Non-pigmented ciliary epithelial cell (primary cell): ENCODE data around the gene PIAS2.
"Not testable (repeated sequence)": the region's sequence is repeated elsewhere in the genome, so short reads cannot be mapped to it uniquely, and the experiment has no call there.

Experiments used
- DNase-seq: peaks from one replicate; pipeline ENCODE4 v3.0.0-alpha.2; 2010; ENCODE audit warnings: low read depth

PIAS2 gene

GRCh38 chr18:46899274-46899948 is 17.9 kb downstream of the PIAS2 start:
- DNase-seq: no peak

DNA sequence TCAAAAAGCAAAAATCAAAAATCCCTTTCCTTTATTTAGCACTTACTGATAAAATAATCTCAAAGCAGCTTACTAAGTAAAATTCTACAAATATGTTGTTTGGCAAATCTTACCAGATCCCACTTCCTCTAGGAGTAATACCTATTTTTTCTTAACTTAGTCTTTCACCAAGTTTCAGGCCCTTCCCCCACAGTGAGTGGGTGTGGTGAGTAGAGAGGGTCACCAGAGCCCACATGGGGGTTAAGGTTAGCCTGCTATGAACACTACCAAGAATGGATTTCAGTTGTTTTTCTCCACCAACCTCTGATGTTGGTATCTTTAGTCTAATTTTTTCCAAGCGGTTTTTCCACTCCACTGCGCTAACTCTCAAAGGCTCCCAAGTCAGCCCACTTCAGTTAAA is 23.2 kb downstream of the PIAS2 start:
- DNase-seq: no peak

- no peak for DNase-seq
Measured at GRCh38 chr18:46893360-46893759, 23.9 kb downstream of the PIAS2 start.

DNA sequence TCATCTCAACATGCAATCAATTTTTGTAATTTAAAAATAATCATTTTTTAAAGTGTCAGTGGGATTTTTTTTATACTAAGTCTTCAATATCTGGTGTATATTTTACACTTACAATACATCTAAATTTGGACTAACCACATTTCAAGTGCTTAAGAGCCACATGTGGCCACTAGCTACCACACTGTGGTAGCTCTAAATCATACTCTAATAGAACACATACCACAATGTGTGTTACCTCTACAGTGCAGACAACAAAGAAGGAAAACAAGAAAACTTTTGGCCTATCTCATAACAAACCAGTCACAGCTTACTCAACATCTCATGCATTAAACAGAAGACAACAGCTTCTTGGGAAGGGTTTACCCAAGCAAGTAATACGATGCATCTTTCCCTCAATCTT is 24.5 kb downstream of the PIAS2 start:
- DNase-seq: no peak

- DNase-seq: no peak
Measured at GRCh38 chr18:46891742-46892214, 25.5 kb downstream of the PIAS2 start.

DNA sequence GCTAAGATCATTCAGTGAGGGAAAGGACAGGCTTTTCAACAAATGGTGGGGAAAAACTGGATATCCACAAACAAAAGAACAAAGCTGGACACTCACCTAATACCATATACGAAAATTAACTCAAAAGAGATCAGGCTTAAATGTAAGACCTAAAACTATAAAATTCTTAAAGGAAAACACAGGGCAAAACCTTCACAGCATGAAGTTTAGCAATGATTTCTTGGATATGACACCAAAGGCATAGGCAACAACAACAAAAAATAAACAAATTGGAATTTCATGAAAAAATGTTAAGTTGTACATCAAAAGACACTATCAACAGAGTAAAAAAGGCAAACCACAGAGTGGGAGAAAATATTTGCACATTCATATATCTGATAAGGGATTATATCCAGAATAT is 28.3 kb downstream of the PIAS2 start:
- no peak for DNase-seq

GRCh38 chr18:46886893-46887292 is 30.4 kb downstream of the PIAS2 start:
- DNase-seq: no peak

DNA sequence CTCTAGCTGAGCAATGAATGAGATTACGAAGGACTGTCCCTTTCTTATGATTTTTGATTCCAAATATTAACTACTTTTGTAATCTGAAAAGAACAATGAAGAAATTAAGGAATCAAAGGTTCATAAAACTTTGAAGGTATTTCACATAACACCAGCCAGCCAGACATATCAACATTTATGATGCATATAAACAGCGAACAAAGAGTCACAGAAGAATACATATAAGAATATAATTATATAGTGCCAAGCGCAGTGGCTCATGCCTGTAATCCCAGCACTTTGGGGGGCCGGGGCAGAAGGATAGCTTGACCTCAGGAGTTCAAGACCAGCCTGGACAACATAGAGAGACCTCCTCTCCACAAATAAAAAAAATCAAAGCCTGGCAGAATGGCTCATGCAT is 34.1 kb downstream of the PIAS2 start:
- DNase-seq: no peak

GRCh38 chr18:46877329-46877987 is 39.8 kb downstream of the PIAS2 start:
- no peak for DNase-seq

- no peak for DNase-seq
Measured at GRCh38 chr18:46868169-46868921, 49.0 kb downstream of the PIAS2 start.

DNA sequence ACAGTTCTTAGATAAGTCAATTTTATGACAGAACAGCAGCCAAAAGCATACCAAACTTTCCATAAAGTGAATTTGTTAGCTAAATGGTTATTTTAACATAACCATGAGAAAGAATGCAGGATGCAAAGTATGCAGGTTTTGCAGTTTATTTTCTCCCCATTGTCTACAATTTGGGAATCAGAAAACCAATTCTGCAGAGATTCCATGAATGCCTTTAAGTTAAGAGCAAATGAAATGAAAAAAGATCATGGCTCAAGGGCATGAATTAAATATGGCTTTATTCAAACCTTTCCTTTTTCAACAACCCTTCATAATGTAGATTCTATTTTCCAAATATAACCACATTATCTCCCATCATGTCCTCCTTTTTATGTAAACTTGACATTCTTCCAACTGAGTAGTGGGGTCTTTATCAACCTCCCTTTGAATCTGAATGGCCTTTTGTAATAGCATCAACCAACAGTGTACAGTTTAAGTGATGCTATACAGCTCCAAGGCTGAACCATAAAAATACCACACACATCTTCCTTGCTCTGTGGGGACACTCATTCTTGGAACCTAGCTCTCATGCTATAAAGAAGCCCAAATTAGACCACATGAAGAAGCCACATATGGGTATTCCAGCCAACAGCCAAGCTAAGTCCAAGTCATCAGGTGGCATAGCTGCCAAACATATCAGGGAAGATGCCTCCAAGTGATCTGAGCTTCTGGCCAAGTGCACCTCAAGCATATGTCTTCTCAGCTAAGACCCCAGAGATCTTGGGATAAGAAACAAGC is 49.8 kb downstream of the PIAS2 start:
- no peak for DNase-seq

GRCh38 chr18:46866523-46866922 is 50.8 kb downstream of the PIAS2 start:
- DNase-seq: no peak

DNA sequence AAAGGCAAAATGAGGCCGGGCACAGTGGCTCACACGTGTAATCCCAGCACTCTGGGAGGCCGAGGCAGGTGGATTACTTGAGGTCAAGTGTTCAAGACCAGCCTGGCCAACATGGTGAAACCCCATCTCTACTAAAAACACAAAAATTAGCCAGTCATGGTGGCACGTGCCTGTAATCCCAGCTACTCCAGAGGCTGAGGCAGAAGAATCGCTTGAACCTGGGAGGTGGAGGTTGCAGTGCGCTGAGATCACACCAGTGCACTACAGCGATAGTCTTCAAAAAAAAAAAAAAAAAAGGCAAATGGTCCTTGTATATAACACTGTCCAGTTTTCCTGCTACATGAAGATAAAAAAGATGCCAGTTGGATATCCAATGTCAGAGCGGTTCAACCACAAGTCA is 52.1 kb downstream of the PIAS2 start:
- DNase-seq: not testable (repeated sequence)

DNA sequence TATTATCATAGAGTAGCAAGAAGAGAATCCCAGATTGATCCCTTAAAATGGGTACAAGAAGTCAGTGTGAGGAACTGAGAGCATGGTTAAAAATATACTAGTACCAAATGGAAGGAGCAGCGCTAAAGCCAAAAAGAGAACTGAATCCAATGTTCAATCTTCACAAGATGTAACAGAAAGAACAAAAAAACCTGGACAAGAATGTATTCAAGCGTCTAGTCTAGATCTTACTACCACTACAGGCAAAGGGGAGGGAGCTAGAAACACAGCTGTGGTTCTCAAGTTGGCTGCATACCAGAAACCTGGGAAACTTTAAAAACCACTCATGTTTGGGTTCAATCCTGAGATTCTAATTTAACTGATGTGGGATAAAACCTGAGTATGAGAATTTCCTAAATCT is 57.5 kb downstream of the PIAS2 start:
- no peak for DNase-seq

GRCh38 chr18:46858290-46858689 is 59.0 kb downstream of the PIAS2 start:
- DNase-seq: no peak

DNA sequence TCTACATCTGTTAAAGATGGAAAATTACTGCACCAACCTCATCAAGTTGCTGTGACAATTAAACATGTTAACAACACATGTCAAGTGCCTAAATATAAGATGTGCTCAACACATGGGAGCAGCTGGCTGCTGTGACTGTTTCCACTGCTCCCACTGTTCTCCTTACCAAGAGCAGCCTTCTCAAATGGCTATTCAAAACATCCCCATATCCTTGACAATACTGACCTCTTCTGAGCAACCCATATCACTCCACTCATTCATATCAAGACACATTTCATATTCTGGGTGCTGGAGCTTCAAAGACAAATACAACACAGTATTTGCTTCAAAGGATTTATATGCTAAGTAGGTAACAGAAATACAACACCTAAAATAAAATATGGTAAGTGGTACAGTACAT is 60.3 kb downstream of the PIAS2 start:
- no peak for DNase-seq

DNA sequence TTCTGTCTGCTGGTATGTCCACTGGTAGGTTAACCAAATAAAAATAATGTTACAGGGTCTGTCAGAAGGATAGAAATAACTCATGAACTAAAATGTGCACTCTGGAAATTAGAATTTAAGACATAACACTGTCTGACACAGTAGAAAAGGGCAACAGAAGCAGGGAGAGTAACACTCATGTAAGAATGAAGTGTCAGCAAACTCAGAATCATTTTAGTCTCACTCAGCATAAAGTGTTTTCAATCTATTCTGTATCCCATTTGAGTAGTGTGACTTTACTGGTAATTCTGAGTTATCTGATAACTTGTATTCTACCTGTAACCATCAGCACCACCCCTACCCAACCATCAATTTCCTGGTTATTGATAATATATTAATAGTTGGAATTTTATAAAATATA is 68.3 kb downstream of the PIAS2 start:
- no peak for DNase-seq

DNA sequence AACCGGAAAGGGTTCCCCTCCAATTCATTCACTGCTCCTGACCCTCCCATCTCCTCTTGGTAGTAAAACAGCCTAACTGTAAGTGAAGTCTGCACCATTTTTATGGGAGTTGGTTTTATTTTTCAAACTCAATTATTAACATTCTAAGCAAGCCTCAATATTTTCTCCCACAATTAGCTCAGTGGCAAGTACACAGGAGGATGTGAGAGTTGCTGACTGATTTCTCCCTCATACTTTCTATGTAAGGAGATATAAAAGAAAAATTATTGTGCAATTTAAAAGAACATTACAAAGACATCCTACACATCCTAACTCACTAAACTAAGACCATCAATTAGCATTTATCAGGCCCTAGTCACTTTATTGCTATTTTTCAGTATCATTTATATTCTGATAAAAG is 73.9 kb downstream of the PIAS2 start:
- DNase-seq: no peak

DNA sequence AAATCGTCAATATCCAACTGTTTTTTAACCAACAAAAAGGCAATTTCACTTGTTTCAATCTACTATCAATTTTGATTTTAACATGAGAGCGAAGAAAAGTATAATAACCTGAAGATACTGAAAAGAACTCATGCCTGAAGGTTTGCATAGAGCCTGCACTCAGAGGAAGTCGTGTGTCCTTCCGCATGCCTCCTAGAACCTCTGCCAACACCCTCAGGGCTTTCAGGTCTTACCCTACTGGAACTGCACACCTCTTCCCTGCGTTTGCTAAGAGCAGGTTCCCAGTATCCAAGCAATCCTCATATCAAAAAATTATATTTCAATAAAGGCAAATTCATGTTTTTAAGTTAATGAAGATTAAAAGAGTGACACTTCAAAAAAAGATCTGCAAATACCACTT is 74.7 kb downstream of the PIAS2 start:
- DNase-seq: no peak

- no peak for DNase-seq
Measured at GRCh38 chr18:46833899-46834298, 83.4 kb downstream of the PIAS2 start.

GRCh38 chr18:46832849-46833248 is 84.5 kb downstream of the PIAS2 start:
- no peak for DNase-seq

DNA sequence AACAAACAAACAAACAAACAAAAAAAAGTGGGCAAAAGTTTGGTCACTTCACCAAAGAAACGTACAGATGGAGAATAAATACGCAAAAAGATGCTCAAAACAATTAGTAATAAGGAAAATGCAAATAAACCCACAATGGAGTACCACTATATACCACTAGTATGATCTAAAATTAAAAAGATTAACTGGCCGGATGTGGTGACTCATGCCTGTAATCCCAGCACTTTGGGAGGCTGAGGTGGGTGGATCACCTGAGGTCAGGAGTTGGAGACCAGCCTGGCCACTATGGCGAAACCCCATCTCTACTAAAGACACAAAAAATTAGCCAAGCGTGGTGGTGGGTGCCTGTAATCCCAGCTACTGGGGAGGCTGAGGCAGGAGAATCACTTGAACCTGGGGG is 84.9 kb downstream of the PIAS2 start:
- DNase-seq: not testable (repeated sequence)
